Colonic mucosa (tissue), 4 donors: ENCODE data around the gene ISM1. TPM values are rescaled to one million over a fixed set of nuclear protein-coding genes. Genes with fewer than 3 reads are reported as not detected.

Experiments used
- DNase-seq: peaks from one replicate; pipeline ENCODE4 v3.0.0-alpha.2; 2020
- H3K27ac ChIP-seq: fragments of 200-600 bp; one replicate; pipeline ENCODE4 v1.8.0; 2021
- H3K27me3 ChIP-seq: fragments of 200-600 bp; one replicate; pipeline ENCODE4 v1.8.0; 2021
- H3K36me3 ChIP-seq: fragments of 200-600 bp; one replicate; pipeline ENCODE4 v1.8.0; 2021
- H3K4me1 ChIP-seq: fragments of 200-600 bp; one replicate; pipeline ENCODE4 v1.8.0; 2021; ENCODE audit warnings: mild to moderate bottlenecking
- H3K4me3 ChIP-seq: fragments of 200-600 bp; one replicate; pipeline ENCODE4 v1.8.0; 2021
- H3K9ac ChIP-seq, 2 donors: one replicate each; pipeline ENCODE4 v1.7.0; 2013; ENCODE audit warnings: control low read depth in 2 of 2, low read depth in 2 of 2, low read length in 2 of 2
- H3K9me3 ChIP-seq: fragments of 200-600 bp; one replicate; pipeline ENCODE4 v1.8.0; 2021
- intact Hi-C: fragments of 100-400 bp; cut with DNase I; formaldehyde crosslinking; loops from one replicate; pipeline ENCODE4 v1.14.1; 2022
- total RNA-seq, 2 donors: library from RNA; stranded (reverse); fragmentation: NEBNext Ultra II Directional in 1 of 2; extraction: Animal tissue kit (Norgen Biotek cat#: 25700) in 1 of 2; gene quantifications; one replicate each; pipeline ENCODE4 v1.2.1, GENCODE V29; 2021
- TF ChIP-seq, protein P1 (sequence below): fragments of 200-600 bp; IDR thresholded peaks from one replicate; pipeline ENCODE4 v1.8.0; 2022; ENCODE audit warnings: antibody characterized with exemption, mild to moderate bottlenecking
- donor health status: healthy.
- donor health status: DM: no; HTN: no; CAD: no.
- donor health status: DM: no; HTN: no; CAD: no.

Gene ISM1
- total RNA-seq, 2 donors from 2014 or later: 0.42 TPM; not detected in 1

DNA sequence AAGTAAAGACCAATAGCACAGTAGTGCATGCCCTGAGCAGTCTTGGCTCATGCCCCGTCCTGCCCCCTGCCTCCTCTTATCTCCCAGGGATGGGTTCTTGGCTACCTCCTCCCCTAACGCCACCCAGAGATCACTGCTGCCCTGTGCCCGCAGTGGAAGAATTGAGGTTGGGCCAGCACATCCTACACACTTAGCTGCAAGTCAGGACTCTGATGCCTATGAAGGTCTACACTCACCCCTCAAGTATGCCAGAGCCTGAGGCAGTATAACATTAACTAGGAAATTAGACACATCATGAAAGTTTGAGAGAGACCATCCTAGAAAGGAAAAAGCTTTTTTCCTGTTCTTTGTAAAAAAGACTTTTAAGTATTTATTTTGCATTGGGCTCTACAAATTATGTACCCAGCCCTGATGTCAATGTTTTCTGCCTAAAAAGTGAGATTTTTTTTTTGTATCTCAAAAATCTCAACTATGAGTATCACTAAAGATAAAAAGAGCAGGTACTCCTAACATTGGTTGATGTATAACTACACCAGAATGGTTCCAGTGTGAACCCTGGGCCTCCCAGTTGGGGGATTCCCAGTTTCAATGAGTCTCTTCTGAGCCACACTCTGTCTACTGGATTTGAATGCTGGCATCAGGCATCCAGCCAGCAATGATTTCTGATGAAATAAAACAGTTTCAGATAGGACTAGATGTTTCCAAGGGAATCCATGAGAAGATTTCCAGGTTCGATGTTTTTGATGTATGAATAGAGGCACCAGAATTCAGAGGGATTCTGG is 115.4 kb downstream of the ISM1 start:
- H3K4me3 ChIP-seq: no peak overlapping the region
- TF ChIP-seq, protein P1, sequence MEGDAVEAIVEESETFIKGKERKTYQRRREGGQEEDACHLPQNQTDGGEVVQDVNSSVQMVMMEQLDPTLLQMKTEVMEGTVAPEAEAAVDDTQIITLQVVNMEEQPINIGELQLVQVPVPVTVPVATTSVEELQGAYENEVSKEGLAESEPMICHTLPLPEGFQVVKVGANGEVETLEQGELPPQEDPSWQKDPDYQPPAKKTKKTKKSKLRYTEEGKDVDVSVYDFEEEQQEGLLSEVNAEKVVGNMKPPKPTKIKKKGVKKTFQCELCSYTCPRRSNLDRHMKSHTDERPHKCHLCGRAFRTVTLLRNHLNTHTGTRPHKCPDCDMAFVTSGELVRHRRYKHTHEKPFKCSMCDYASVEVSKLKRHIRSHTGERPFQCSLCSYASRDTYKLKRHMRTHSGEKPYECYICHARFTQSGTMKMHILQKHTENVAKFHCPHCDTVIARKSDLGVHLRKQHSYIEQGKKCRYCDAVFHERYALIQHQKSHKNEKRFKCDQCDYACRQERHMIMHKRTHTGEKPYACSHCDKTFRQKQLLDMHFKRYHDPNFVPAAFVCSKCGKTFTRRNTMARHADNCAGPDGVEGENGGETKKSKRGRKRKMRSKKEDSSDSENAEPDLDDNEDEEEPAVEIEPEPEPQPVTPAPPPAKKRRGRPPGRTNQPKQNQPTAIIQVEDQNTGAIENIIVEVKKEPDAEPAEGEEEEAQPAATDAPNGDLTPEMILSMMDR: no peak
- no peaks in the 10 kb centered on the region for H3K36me3 ChIP-seq
- H3K4me1 ChIP-seq: no peaks in the 10 kb centered on the region
- intact Hi-C loops: no loop called here
- no peaks in the 10 kb centered on the region for H3K27me3 ChIP-seq
- no peaks in the 10 kb centered on the region for H3K9me3 ChIP-seq
- H3K27ac ChIP-seq: no peak overlapping the region
- H3K9ac ChIP-seq: no peak overlapping the region
- DNase-seq: no peak

DNA sequence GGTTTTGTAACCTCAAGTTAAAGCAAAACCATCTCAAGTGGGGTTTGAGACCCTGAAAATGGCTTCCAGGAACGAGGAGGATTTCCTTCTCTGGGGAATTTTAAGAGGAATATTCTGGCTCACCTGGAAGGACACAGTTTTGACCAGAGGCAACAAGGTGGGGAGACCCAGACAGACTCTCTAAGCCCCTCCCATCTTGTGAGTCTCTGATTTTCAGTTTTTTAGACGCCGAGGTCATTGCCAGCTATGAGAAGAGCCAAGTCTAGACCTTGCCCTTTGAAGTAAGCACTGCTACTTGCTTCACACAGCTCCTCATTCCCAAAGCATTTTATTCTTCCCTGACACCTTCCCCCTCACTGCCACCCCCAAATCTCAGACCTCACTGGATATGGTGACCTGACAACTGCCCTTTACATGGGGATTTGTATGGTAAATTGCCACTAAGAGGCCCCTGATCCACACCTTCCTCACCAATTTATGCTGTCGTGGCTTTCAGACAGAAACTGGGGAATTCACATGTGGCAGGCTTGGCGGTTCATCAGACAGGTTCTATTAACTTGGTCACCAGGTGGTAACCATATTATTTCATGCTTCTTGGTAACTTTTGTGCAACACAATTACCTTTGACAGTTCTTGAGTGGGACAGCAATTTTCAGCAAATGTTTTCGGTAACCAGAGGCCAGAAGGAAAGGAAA is 116.2 kb downstream of the ISM1 start:
- Histone ChIP-seq H3K9ac (no peak overlapping the region), H3K27ac (no peak overlapping the region), H3K36me3 (no peaks in the 10 kb centered on the region), H3K4me3 (no peak overlapping the region), H3K4me1 (no peaks in the 10 kb centered on the region), H3K27me3 (no peaks in the 10 kb centered on the region), H3K9me3 (no peaks in the 10 kb centered on the region)
- intact Hi-C loops: no loop called here
- no peak for DNase-seq
- TF ChIP-seq, protein P1: no peak

DNA sequence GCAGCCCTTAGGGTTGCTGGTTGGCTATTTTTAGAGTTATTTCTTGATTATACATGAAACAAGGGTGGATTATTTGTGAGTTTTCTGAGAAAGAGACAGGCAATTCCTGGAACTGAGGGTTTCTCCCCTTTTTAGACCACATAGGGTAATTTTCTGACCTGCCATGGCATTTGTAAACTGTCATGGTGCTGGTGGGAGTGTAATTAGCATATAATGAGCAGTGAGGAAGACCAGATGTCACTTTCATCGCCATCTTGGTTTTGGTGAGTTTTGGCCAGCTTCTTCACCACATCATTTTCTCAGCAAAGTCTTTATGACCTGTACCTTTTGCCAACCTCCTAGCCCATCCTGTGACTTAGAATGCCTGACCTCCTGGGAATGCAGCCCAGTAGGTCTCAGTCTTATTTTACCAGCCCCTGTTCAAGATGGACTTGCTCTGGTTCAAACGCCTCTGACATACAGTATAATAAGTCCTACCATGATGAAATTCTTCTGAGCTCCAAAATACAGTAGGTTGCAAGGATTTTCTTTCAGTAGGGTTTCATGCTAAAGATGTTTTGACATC is 117.1 kb downstream of the ISM1 start:
- intact Hi-C loops: no loop called here
- Histone ChIP-seq H3K4me1 (no peaks in the 10 kb centered on the region), H3K27me3 (no peaks in the 10 kb centered on the region), H3K9ac (no peak overlapping the region), H3K27ac (no peak overlapping the region), H3K36me3 (no peaks in the 10 kb centered on the region), H3K9me3 (no peaks in the 10 kb centered on the region), H3K4me3 (no peak overlapping the region)
- TF ChIP-seq, protein P1: no peak
- DNase-seq: no peak

DNA sequence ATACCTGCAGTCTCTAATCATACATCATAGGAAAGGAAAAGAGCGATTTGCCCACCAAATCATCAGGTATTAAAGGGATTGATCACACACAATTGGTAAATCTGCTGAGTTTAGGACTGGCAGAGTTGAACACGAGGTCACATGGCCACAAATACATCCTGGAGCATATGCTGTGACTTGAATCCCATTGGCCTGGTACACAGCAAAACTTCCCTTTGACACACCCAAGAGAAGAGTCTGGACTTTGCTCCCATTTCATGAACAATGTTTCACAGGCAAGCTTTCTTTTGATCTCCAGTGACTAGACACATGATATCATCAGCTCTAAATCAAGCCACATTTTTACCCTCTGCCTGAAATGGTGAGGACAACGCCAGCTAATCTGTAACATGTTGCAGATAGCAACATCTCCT is 117.9 kb downstream of the ISM1 start:
- Histone ChIP-seq H3K27me3 (no peaks in the 10 kb centered on the region), H3K4me3 (no peak overlapping the region), H3K36me3 (no peaks in the 10 kb centered on the region), H3K9ac (no peak overlapping the region), H3K4me1 (no peaks in the 10 kb centered on the region), H3K27ac (no peak overlapping the region), H3K9me3 (no peaks in the 10 kb centered on the region)
- DNase-seq: peak; percentile 64
- intact Hi-C loops: no loop called here
- TF ChIP-seq, protein P1: no peak

DNA sequence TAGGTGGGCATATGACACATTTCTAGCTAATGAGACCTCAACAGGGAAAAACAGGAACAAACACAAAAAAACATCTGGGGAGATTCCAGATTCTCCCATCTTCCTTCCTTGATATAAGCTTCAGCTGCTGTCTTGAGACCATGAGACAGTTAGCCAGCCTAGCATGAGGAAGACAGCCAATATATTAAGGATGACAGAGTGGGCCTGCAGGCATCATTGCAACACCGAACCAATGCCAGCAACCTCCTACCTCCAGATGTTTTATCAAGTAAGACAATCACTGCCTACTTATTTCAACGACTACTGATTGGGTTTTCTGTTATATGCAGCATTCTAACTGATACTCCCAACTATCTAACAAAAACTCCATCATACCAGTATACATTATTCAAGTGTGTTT is 119.0 kb downstream of the ISM1 start:
- TF ChIP-seq, protein P1: no peak
- H3K36me3 ChIP-seq: no peaks in the 10 kb centered on the region
- H3K27ac ChIP-seq: no peak overlapping the region
- H3K4me3 ChIP-seq: no peak overlapping the region
- no peaks in the 10 kb centered on the region for H3K27me3 ChIP-seq
- no peaks in the 10 kb centered on the region for H3K9me3 ChIP-seq
- DNase-seq: no peak
- H3K4me1 ChIP-seq: no peaks in the 10 kb centered on the region
- H3K9ac ChIP-seq: no peak overlapping the region
- intact Hi-C loops: no loop called here
